Hepatic stellate cell (primary cell): ENCODE data around the gene PGLYRP2.
"Not testable (repeated sequence)": the region's sequence is repeated elsewhere in the genome, so short reads cannot be mapped to it uniquely, and the experiment has no call there.

Experiments
- DNase-seq: peaks from one replicate; pipeline ENCODE4 v3.0.0; 2011; ENCODE audit warnings: low spot score

PGLYRP2 gene, protein sequence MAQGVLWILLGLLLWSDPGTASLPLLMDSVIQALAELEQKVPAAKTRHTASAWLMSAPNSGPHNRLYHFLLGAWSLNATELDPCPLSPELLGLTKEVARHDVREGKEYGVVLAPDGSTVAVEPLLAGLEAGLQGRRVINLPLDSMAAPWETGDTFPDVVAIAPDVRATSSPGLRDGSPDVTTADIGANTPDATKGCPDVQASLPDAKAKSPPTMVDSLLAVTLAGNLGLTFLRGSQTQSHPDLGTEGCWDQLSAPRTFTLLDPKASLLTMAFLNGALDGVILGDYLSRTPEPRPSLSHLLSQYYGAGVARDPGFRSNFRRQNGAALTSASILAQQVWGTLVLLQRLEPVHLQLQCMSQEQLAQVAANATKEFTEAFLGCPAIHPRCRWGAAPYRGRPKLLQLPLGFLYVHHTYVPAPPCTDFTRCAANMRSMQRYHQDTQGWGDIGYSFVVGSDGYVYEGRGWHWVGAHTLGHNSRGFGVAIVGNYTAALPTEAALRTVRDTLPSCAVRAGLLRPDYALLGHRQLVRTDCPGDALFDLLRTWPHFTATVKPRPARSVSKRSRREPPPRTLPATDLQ

DNA sequence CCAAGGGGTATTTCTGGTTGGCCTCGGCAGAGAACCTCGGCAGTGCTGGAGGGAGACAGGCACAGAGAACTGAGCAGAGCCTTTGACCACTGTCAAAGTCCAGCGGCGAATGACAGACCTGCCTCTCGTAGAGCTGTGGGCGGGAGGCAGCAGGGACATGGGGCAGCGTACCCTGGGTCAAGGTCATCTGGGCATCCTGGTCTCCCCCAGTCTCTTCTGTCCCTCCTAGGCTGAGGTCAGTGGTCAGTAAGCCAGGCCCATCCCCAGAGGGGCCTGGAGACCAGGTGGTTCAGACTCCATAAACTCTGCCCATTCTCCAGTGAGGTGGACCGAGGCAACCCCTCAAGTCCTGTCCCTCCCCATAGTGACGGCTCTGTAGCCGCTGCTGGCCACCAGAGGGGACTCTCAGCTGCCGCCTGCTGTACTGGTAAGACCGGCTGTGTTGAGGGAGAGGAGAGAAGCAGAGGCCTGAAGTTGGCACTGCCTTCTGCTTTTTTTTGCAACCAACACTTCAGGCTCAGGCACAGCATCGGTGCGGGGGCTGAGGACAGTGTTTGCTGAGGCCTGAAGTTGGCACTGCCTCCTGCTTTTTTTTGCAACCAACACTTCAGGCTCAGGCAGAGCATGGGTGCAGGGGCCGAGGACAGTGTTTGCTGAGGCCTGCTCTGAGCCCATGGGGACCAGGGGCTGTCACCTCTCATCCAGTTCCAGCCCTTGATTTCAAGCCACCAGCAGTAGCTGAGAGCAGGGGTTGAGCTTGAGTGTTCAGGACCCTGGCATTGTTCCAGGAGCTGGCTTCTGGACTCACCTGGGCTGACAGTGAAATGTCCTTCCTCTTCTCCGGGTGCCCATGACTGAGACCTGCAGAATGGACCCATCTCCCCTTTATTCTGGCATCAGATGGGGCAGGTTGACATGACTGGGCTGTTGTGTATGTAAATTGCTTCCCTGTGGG is at the start of gene PGLYRP2:
Gene PGLYRP2 (minus strand): TSS at position 111 of the 955 bp plus-strand sequence. CDS start 130 bp downstream, outside the sequence.
- DNase-seq: no peak

DNA sequence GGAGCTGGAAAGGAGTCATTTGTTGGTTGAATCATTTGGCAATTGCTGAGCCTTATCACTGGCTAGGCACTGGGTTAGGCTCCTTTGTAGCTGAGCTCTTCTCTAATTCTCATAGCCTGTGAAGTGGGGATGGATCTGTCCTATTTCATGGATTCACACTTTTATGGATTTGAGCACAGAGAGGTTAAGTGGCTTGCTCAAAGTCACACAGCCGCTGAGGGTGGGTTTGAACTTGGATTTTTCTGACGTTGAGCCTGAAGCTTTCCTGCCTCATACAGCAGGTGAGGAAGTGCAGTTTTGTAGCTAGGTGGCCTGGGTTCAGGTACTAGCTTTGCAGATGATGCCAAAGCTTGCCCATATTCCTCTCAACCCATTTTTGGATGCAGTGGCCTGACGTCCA is 48.4 kb upstream of the PGLYRP2 start:
- DNase-seq: no peak

DNA sequence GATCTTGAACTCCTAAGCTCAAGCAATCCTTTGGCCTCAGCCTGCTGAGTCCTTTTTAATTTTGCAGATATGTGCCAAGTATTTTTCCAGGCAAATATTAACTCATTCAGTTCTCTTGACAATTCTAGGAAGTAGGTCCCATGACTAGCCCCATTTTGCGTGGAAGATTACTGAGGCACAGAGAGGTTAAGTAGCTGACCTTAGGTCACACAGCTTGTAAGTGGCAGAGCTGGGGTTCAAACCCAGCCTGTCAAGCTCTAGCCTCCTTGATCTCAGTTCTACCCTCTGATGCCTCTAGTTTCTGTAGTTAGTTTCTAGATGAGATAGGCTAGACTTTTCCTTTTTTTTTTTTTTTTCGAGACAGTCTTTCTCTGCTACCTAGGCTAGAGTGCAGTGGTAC is 47.1 kb upstream of the PGLYRP2 start:
- no peak for DNase-seq

DNA sequence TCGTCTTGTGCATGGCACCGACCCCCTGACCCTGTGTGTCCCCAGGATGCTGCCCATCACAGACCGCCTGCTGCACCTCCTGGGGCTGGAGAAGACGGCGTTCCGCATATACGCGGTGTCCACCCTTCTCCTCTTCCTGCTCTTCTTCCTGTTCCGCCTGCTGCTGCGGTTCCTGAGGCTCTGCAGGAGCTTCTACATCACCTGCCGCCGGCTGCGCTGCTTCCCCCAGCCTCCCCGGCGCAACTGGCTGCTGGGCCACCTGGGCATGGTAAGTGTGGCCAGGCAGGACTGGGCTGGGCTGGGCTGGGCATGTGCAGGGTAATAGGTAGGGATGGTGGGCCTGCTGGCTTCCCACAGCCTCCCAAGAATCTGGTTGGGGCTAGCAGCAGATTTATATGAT is 46.0 kb upstream of the PGLYRP2 start:
- DNase-seq: no peak

DNA sequence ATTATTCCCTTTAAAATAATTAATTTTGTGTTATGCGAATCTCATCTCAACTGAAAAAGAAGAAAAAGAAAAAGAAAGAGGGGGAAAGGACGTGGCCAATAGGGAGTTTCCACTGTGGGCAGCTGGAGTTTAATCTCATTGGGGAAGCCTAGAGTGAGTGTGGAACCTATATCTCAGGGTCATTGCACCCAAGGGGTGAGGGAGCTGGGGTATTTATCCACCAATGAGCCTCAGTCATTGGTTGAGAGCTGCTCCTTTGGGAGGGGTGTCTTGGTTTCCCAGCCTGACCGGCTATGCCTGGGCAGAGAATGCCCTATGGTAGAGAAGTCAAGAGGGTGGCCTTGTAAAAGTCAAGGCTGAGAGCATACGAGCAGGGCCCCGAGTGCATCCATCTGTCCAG is 45.5 kb upstream of the PGLYRP2 start:
- no peak for DNase-seq

DNA sequence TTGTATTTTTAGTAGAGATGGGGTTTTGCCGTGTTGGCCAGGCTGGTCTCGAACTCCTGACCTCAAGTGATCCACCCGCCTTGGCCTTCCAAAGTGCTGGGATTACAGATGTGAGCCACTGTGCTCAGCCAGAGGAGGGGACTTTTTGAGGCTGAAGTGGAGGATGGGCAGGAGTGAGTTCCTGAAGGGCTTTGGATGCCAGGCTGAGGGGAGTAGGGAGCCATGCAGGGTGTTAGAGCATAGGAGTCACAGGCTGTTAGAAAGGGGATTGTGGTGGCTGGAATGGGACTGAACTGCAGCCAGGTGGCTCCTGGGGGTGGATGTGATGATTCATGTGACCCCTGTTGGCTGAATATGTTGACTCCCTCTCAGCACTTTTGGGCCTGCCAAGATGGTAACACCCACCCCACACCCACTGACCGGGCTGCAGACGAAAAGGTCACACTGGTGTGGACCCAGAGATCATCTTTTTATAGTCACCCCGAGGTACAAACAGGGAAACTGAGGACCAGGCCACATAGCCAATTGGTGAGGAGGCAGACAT is 40.2 kb upstream of the PGLYRP2 start:
- no peak for DNase-seq

DNA sequence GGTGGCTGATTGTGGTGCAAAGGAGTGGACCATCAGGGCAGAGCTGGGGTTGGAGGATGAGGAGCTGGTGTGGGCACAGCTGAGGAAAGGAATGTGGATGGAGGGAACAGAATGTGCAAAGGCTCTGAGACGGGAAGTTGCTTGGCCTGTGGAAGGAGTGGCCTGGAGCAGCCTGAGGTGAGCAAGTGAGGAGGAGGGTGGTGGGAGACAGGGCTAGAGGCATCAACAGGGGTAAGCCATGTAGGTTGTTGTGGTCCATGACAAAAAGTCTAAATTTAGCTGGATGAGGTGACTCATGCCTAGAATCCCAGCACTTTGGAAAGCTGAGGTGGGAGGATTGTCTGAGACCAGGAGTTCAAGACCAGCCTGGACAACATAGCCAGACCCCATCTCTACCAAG is 38.5 kb upstream of the PGLYRP2 start:
- no peak for DNase-seq

DNA sequence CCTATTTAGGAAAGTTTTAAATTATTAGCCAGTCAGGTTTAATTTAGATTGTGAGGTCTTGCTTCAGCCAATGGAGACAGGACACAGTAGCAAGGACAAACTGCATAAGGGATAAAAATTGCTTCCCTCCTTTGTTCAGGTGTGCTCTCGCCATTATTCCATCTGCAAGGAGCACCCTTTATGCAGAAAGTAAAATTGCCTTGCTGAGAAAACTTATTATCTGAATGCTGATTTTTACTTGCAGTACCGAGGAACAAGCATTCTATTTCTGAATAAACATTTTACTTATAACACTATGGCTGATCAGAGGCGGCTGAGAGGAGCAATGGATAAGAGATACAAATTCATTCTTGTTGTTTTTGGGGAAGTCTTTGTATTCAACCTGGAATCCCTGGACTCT is 37.1 kb upstream of the PGLYRP2 start:
- DNase-seq: no peak

DNA sequence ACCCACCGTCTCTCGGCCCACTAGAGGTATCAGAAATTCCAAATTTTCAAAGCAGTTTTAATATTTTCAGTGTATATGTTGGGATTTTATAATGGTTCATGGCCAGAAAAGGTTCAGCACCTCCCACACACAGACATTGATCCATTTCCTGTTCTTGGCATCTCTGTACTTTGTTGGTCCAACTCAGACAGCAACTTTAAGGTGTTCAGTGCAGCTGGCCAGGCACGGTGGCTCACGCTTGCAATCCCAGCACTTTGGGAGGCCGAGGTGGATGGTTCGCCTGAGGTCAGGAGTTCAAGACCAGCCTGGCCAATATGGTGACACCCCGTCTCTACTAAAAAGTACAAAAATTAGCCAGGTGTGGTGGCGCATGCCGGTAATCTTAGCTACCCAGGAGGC is 35.9 kb upstream of the PGLYRP2 start:
- DNase-seq: not testable (repeated sequence)

DNA sequence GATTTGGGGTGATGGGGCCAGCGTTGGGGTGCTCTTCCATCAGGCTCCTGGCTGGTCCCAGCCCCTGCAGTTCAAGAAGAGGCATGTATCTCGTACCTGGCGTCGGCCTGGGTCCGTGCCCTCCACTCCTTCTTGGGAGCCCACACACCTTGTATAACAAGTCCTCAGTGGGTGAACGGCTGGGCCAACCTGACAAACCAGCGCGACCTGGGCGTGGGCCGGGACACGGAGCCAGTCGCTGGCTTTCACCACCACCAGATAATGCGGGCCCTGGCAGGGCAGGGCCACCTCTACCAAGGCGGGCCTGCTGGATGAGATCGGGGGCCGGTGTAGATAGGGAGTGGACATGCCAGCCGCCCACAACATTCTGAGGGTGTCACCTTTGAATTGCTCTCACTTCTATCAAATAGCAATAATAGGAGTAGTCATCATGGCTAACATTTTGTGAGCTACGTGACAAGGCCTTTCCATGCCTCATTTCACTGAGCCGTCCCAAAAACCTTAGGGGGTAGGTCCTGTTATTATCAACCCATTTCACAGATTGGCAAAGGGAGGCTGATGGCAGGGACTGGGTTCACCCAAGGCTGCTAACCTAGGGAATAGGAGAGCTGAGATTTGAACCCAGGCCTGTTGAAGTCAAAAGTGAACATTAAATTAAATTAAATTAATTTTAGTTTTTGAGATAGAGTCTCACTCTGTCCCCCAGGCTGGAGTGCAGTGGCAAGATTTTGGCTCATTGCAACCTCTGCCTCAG is 32.5 kb upstream of the PGLYRP2 start:
- DNase-seq: no peak

DNA sequence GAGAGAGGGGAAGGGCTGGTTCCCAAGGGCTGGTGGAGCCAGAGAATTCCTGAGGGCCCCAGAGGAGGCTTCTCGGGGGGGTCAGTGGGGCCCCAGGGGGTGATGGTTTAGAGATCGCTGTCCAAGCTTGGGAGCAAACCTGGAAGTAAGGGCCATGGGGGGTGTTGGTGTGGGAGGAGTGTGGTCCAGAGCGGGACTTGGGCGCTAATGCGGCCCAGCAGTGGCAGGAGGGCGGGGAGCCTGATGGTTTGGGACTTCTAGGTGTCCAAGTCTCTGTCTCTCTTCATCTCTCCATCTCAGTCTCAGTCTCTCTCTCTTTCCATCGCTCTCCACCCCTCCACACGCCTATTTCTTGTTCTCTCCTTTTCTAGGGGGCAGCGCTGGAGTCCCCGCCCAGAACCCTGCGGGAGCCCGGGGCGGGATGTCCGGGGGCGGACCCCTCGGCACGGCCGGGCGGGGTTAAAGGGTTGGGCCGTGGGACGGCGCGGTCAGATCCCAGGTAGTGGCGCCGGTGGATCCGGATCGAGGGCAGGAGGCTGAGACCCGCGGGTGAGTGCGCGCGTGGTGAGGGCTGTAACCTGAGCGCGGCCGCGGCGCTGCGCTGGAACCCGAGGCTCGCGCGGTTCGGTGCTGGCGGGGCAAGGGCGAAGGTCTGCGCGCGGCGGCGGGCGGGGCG is 28.9 kb upstream of the PGLYRP2 start, which contains the start of gene CYP4F22:
Gene CYP4F22 (plus strand): TSS at position 491 of the 676 bp plus-strand sequence. CDS start 16,812 bp downstream, outside the sequence.
- DNase-seq: no peak

DNA sequence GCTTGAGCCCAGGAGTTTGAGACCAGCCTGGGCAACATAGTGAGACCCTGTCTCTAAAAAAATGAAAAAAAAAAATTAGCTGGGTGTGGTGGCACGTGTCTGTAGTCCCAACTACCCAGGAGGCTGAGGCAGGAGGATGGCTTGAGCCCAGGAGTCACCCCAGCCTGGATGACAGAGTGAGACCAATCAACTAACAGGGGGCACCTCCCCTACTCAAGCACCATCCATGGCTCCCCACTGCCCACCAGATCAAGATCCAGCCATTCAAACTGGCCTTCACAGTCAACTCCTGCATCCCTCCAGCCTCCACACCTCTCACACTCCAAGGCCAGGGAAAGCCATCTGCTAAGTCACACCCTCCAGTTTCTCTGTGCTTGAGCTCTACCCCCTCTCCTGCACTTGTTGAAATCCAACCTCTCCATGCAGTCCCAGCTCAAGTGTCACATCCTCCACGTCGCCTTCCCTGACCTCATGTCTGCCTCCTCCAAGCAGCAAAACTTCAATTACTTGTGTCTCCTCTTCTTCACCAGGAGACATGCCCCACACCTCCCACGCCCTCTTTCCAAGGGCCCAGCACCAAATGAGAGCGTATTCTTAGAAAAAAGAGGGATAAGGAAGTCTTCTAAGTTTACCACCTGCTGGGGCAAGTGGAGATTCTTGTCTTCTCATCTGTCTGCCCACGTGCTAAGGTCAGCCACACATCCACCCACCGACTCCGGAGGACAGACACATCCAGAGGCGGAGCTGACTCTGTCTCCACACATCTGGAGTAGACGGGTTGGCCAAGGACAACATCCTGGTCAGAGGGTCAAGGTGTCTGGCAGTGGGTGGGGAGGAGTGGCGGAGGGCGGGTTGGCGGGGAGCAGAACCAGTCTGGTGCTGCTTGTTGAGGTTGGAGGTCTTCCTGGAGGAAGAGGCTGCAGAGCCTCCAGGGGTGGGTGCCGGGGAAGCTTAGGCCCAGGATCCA is 28.1 kb upstream of the PGLYRP2 start:
- DNase-seq: no peak

DNA sequence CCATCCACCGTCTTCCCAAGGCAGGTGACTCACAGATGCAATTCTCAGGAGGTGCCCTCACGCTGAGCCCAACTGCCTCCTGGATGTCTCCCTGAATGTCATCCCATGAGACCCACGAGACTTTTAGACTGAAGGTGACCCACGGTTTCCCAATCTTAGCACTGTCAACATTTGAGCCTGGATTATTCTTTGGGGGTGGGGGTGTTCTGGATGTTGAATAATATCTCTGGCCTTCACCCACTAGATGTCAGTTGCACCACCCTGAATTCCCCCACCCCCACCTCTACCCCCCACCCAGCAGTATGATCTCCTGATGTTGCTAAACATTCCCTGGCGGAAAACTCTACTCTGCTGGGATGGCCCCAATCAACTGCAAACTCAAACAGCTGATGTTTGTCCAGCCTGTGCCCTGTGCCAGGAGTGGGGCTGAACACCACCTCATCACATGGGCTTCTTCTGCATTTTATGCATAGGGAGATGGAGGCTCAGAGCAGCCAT is 26.8 kb upstream of the PGLYRP2 start:
- DNase-seq: no peak

DNA sequence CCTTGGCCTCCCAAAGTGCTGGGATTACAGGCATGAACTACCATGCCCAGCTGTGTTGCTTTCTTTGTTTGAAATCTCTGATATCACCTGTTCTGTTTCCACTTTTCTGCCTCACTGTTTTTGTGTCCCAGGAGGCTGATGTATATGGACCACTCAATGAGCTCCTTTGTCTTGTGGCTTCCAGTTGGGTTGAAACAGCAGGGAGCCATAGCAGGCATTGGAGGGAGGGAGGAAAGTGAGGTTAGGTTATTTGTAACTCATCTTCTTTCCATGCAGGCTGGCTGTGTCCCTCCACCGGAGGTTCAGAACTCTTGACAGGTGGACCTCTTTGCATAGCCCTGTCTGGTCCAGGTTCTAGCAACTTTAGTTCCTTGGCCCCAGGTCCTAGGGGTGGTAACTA is 23.0 kb upstream of the PGLYRP2 start:
- DNase-seq: no peak

DNA sequence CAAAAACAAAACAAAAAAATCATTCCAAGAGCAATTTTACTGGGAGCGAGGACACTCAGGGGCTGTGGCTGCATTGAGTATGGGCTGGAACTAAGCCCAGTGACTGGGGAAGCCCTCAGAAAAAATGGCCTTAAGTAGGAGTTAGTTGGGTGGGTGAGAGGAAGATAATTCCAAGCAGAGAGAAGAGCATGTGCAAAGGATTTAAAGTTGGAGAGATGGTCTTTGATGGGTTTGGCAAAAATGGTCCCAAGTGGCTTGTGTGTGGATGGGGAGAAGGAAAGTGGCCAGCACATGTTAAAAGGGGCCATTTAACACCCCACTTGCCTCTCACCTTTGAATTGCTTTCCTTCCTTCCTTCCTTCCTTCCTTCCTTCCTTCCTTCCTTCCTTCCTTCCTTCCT is 22.3 kb upstream of the PGLYRP2 start:
- no peak for DNase-seq

DNA sequence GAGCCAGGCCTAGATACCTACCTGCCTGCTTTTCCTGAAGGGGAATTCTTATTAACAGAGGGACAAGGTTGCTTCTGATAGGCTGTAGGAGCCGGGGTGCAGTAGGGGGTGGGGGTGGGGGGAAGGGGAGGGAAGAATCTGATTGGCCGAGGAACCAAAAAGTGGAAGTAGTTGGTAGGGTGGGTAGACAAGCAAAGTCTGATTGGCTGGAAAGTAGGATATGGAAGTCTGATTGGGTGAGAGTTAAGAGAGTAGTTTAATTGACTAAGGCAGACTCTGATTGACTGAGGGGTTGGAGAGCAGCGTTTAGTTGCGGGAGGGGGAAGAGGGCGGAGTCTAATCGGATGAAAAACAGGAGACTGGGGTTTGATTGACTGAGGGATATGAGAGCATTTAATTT is 19.6 kb upstream of the PGLYRP2 start:
- DNase-seq: no peak

DNA sequence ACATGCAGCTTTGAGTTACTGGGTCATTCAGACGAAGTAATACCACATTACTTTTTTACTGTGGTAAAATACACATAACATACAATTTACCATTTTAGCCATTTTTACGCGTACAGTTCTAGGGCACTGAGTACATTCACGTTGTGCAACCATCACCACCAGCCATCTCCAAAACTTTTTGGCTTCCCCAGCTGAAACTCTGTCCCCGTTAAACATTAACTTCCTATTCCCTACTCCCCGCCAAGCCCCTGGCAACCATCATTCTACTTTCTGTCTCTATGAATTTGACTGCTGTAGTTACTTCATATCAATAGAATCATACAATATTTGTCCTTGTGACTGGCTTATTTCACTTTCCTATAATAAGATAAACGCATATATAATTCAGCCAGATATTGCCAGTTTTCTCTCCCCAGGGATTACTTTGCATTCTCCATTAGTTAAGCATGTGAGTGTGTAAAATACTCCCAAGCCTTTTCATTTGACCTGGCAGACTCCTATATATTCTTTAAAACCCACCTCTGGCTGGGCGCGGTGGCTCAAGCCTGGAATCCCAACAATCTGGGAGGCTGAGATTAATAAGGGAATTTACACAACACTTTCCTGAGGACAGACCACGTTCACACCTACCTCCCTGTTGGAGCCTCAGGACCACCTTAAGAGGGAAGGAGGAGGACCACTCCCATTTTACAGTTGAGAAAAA is 19.0 kb upstream of the PGLYRP2 start:
- no peak for DNase-seq

DNA sequence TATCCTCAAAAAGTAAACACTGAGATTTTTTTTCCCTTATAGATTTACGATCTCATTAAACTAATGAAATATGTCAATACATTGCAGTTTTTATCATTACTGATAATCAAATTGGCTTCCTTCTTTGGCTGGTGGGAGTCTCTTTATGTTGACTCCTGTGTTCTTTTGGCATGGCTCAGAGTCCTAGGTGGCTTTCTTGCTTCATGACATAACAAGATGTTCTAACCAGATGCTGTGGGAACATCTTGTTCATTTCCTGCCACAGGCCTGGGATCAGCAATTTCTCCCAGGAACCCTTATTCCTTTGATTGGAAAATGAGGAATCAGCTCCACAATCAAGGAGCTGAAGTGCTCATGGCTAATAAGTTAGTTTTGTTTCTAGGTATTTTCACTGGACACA is 15.8 kb upstream of the PGLYRP2 start:
- no peak for DNase-seq
